Epithelial cell of proximal tubule (primary cell): ENCODE measurements around the gene USP13. TPM values are rescaled to one million over a fixed set of nuclear protein-coding genes. Genes with fewer than 3 reads are reported as not detected.
A peak's percentile ranks its signal among the peaks of the same experiment; 100 is the strongest.

Experiments used
- DNase-seq: peaks from one replicate; pipeline ENCODE4 v3.0.0-alpha.2; 2011; ENCODE audit warnings: low read depth
- H3K4me3 ChIP-seq: 2 replicates; pipeline ENCODE4 v1.5.1; 2011; ENCODE audit warnings: low read depth, mild to moderate bottlenecking, low read length
- total RNA-seq: library from RNA; depleted of rRNA; stranded (reverse); fragments of >200 nt; gene quantifications from 2 replicates; pipeline ENCODE4 v1.2.3, GENCODE V29; 2015
- TF ChIP-seq, protein P1 (sequence below): conservative IDR thresholded peaks from 2 replicates; pipeline ENCODE4 v1.5.1; 2012; ENCODE audit warnings: low read depth, mild to moderate bottlenecking, low read length

Gene USP13
- total RNA-seq, 1 donor from 2014 or later, result 10.3 TPM

DNA sequence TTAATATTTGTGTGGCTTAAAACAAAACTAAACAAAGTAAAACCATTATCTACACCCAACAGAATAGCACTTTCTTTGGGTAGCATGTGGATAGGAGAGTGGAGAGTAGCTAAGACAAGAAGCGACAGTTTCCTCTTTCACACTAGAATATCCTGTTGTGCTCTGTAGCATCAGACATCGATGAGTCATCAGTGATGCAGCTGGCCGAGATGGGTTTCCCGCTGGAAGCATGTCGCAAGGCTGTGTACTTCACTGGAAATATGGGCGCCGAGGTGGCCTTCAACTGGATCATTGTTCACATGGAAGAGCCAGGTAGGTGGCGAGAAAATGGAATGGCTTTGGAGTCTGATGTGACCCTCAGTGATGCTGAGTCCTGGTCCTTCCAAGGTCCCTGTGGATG lies 108.1 kb downstream of the USP13 start:
- TF ChIP-seq, protein P1, sequence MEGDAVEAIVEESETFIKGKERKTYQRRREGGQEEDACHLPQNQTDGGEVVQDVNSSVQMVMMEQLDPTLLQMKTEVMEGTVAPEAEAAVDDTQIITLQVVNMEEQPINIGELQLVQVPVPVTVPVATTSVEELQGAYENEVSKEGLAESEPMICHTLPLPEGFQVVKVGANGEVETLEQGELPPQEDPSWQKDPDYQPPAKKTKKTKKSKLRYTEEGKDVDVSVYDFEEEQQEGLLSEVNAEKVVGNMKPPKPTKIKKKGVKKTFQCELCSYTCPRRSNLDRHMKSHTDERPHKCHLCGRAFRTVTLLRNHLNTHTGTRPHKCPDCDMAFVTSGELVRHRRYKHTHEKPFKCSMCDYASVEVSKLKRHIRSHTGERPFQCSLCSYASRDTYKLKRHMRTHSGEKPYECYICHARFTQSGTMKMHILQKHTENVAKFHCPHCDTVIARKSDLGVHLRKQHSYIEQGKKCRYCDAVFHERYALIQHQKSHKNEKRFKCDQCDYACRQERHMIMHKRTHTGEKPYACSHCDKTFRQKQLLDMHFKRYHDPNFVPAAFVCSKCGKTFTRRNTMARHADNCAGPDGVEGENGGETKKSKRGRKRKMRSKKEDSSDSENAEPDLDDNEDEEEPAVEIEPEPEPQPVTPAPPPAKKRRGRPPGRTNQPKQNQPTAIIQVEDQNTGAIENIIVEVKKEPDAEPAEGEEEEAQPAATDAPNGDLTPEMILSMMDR, result no peak
- DNase-seq, result no peak
- H3K4me3 ChIP-seq, result no peak overlapping the region

DNA sequence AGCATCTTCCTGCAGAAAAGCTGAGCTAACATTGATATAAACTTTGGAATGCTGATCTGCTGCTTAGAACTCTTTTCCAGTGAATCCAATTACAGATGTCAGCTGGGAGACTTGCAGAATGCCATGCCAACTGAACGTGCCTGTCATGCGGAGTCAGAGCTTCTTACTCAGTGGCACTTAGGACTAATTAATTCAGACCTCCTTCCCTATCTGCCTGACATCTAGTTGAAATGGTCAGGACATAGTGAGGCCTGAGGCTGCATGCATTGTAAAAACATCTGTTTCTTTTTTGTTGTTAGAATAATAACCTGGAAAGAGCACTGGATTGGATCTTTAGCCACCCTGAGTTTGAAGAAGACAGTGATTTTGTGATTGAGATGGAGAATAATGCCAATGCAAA lies 112.6 kb downstream of the USP13 start:
- no peak for DNase-seq
- no peak overlapping the region for H3K4me3 ChIP-seq
- TF ChIP-seq, protein P1, result no peak

DNA sequence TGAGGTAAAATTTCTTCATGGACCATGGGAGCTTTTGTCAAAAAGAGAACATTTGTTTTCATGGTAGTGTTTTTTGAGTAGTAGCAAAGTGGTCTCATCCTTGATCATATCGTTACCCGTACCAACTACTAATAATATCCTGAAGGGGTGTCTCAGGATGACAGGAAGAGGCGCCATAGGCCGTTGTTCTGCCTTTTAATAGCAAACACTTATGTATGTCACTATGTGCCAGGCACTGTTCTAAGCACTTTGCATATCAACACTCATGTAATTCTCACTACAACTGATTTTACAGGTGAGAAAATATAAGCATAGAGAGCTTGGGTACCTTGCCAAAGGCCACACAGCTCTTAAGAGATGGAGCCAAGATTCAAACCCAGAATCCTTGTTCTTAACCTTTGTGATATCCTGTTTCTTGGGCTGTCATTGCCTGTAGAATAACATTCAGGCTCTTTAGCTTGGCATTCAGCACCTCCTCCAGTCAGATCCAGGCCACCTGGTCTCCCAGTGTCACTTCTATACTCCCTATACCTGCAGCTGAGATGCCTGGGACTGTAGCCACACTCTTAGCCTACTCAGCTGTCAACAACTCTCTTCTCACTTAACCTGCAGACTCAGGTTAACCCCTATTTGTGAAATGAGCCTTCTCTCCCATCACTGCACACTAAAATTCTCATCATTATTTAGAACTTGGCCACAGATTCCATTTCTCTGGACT lies 113.7 kb downstream of the USP13 start:
- no peak for DNase-seq

DNA sequence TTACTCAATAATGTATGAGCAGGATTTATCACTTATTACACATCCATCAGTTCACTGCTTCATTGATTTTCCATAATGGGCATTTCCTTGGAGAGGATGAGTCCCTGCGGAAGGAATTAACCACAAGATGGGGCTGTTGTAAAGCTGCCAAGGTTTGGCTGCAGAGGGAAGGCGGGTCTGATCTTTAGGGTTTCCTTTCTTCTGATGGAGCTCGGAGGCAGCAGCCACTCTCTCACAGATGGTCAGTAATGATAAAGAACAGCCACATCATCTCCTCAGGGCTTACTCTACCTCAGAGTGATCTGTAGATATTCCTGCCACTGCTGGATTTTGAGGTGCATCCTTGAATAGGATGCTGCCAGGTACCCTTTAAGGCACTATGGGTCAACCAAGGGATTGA lies 115.2 kb downstream of the USP13 start:
- DNase-seq, result peak; percentile 51
- TF ChIP-seq, protein P1, result peak; percentile 78
- H3K4me3 ChIP-seq, result no peak overlapping the region

More for the DNA sequence above, 113.7 kb downstream of the USP13 start:
- no peak overlapping the region for H3K4me3 ChIP-seq
- TF ChIP-seq, protein P1, result no peak

DNA sequence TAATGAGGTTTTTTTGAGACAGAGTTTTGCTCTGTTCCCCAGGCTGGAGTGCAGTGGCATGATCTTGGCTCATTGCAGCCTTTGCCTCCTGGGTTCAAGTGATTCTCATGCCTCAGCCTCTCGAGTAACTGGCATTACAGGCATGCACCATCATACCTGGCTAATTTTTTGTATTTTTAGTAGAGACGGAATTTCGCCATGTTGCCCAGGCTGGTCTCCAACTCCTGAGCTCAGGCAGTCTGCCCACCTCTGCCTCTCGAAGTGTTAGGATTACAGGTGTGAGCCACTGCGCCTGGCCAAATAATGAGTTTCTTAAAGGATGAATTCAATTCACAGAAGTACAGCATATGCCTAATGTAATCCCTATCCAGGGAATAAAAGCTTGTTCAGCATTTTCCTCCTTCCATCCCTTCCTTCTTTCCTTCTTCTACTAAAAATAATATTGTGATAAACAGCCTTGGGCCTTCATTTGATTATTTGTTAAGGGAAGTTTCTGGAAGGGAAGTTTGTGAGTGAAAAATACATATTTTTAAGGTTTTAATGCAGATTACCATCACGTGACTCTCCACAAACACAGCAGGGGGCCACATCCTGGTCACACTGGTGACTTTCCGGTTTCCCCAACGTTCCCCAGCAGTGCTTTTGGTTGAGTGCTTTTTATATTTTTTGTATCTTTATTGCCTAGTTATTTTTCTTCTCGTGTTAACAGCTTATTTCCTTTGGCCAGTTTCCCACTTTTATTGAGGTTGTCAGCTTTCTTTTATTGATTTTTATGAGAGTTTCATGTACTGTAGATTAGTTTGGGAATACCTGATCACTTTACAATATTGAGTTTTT lies 116.8 kb downstream of the USP13 start:
- DNase-seq, result no peak
- no peak overlapping the region for H3K4me3 ChIP-seq
- TF ChIP-seq, protein P1, result no peak

DNA sequence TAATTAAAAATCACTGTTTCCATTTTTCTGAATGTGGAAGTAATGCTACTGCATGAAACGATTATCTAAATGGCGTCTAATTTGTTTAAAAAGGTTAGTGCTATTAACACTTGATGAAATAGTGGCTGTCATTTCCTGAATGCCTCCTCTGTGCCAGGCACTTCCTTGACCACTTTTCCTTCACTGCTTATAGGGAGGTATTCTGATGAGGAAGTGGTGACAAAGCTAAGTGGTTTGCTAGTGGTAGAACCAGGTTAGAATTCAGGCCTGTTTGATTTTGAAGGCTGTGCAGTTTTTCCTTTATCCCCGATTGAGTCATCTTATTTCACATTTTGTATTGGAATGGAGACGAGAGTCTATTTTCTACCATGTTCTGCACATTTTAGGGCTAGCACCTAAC lies 119.0 kb downstream of the USP13 start:
- no peak overlapping the region for H3K4me3 ChIP-seq
- no peak for DNase-seq
- TF ChIP-seq, protein P1, result no peak
